HUES48 (cell line): ENCODE results near the gene MFSD6L.

Experiments used
- H3K27ac ChIP-seq: one replicate; pipeline ENCODE4 v1.7.0; 2013; ENCODE audit warnings: low read depth, low read length, inconsistent platforms
- H3K27me3 ChIP-seq: 2 replicates; pipeline ENCODE4 v1.6.1; 2013; ENCODE audit warnings: mild to moderate bottlenecking, low read length; ENCODE audit not compliant: control insufficient read depth, insufficient read depth
- H3K36me3 ChIP-seq: 2 replicates; pipeline ENCODE4 v1.6.1; 2013; ENCODE audit warnings: low read length; ENCODE audit not compliant: control insufficient read depth, insufficient read depth
- H3K4me1 ChIP-seq: 2 replicates; pipeline ENCODE4 v1.6.1; 2013; ENCODE audit warnings: mild to moderate bottlenecking, low read length; ENCODE audit not compliant: control insufficient read depth, insufficient read depth
- H3K4me3 ChIP-seq: 2 replicates; pipeline ENCODE4 v1.5.1; 2013; ENCODE audit warnings: mild to moderate bottlenecking, low read depth, low read length
- H3K9ac ChIP-seq: 2 replicates; pipeline ENCODE4 v1.6.1; 2013; ENCODE audit warnings: mild to moderate bottlenecking, low read depth, low read length, moderate library complexity
- H3K9me3 ChIP-seq: 2 replicates; pipeline ENCODE4 v1.6.1; 2013; ENCODE audit warnings: low read length; ENCODE audit not compliant: control insufficient read depth, insufficient read depth

The MFSD6L gene

DNA sequence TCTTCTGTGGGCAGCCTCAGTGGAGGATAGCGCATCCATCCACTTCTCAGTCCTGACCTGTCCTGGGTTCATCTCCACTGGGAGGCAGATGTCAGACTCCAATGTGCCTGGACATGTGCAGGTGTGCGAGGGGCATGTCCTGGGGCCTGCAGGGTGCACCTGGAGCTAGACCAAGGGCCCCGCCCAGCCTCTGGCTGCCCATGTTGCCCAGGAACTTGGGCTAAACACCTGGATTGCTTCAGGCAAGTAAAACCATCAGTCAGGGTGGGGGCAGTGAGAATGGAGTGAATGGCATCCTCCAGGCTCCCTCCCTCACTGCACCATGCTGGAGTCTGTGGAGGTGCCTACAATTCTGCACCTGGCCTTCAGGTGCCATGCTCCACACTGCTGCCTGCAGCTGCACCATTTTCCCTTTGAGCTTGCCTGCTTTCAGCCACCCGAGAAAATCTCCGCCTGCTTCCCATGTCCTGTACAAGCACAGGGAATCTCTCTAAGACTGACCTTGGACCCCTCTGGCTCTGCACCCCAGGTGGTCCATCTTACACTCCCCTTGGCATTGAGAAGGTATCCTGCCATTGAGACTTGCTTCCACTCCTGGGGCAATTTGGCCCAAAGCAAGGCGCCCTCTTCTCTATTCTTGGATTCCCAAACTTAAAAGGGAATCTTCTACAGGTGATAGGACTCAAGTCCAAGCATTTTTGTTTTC is 2.1 kb upstream of the MFSD6L start:
- peaks cover 8% of the 10 kb centered on the region; the same call in 1 of the 2 replicates for H3K4me1 ChIP-seq
- no peaks in the 10 kb centered on the region for H3K36me3 ChIP-seq
- no peaks in the 10 kb centered on the region for H3K27me3 ChIP-seq
- no peak overlapping the region for H3K9ac ChIP-seq
- no peak overlapping the region for H3K4me3 ChIP-seq
- H3K9me3 ChIP-seq: no peaks in the 10 kb centered on the region
- H3K27ac ChIP-seq: no peak overlapping the region

DNA sequence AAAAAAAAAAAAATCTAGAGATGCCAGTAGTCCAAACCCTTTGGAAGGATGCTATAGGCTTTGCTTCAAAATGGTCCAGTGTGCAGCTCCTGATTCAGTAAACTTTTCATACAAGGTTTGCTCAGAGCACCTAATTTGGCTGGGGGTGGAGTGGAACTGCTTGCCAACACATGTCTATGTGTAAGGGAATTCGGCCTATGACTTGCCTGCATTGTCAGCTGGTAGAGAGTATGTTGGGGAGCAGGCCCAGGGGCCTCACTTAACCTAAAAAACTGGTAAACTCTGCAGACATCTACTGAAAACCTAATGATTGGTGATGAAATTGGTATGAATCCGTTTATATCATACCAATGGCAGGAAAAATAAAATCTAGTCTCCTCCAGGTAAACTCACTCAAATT is 1.5 kb upstream of the MFSD6L start:
- no peaks in the 10 kb centered on the region for H3K27me3 ChIP-seq
- no peaks in the 10 kb centered on the region for H3K9me3 ChIP-seq
- no peak overlapping the region for H3K9ac ChIP-seq
- H3K36me3 ChIP-seq: no peaks in the 10 kb centered on the region
- peaks cover 8% of the 10 kb centered on the region; the same call in 1 of the 2 replicates for H3K4me1 ChIP-seq
- no peak overlapping the region for H3K27ac ChIP-seq
- H3K4me3 ChIP-seq: no peak overlapping the region

DNA sequence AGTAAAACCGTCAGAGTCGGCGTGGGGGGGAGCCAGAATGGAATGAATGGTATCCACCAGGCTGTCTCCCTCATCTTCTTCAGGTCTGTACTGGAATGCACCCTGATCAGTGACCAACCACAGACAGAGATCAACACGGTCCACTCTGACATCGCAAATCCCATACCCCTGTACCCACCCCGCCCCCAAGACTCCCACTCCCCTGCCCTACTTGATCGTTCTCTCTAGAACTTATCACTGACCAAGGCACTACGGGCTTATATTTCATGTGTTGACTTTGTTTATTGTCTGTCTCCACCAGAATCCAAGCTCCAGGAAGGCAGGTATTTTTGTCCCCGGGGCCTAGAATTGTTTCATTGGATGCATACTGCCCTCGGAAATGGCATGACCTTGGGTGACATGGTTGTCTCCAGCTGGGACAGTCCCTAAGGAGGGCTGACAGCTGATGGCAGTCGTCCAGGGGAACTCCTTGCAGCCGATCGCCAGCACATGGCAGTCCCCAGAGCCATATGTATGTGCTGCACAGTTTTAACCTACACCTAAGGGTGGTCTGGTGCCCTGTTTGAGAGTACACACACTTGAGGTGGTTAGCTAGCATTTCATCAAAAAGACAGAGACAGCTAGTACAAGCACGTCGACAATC is 526 bp upstream of the MFSD6L start:
- Histone ChIP-seq H3K27me3 (no peaks in the 10 kb centered on the region), H3K4me1 (peaks cover 8% of the 10 kb centered on the region; the same call in 1 of the 2 replicates), H3K36me3 (no peaks in the 10 kb centered on the region), H3K4me3 (peak overlapping the region; percentile 74; the same call in 1 of the 2 replicates), H3K9me3 (no peaks in the 10 kb centered on the region), H3K9ac (no peak overlapping the region), H3K27ac (no peak overlapping the region)

- no peaks in the 10 kb centered on the region for H3K27me3 ChIP-seq
- peaks cover 4% of the 10 kb centered on the region; the same call in 1 of the 2 replicates for H3K4me1 ChIP-seq
- H3K9ac ChIP-seq: peak overlapping the region; percentile 48
- no peaks in the 10 kb centered on the region for H3K9me3 ChIP-seq
- peak overlapping the region; percentile 74 for H3K4me3 ChIP-seq
- no peak overlapping the region for H3K27ac ChIP-seq
- H3K36me3 ChIP-seq: no peaks in the 10 kb centered on the region
Measured at GRCh38 chr17:8798176-8798845, 854 bp downstream of the MFSD6L start.

GRCh38 chr17:8797621-8798175 is 1.5 kb downstream of the MFSD6L start:
- no peaks in the 10 kb centered on the region for H3K36me3 ChIP-seq
- H3K27me3 ChIP-seq: no peaks in the 10 kb centered on the region
- H3K9ac ChIP-seq: no peak overlapping the region
- no peaks in the 10 kb centered on the region for H3K9me3 ChIP-seq
- H3K4me3 ChIP-seq: no peak overlapping the region
- H3K4me1 ChIP-seq: peaks cover 4% of the 10 kb centered on the region; the same call in 1 of the 2 replicates
- H3K27ac ChIP-seq: no peak overlapping the region

DNA sequence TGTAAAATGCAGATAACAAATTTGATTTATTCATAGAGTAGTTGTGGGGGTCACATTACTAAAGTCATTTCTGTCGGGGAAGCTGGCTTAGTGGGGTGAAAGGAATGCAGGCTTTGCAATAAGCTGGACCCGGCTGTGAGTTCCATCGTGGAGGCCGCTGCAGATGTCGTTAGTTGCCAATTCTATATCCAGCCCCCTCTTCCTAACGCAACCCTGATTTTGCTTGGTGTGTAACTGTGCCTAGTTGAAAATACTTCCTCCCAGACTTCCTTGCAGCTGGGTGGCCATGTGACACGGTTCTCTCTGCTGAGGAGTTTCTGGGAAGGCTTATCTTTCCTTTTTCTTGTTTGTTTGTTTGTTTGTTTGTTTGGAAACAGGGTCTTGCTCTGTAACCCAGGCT is 4.5 kb downstream of the MFSD6L start:
- Histone ChIP-seq H3K9ac (no peak overlapping the region), H3K27ac (no peak overlapping the region), H3K36me3 (no peaks in the 10 kb centered on the region), H3K4me1 (peaks cover 7% of the 10 kb centered on the region), H3K9me3 (peaks cover 7% of the 10 kb centered on the region), H3K27me3 (no peaks in the 10 kb centered on the region), H3K4me3 (no peak overlapping the region)

DNA sequence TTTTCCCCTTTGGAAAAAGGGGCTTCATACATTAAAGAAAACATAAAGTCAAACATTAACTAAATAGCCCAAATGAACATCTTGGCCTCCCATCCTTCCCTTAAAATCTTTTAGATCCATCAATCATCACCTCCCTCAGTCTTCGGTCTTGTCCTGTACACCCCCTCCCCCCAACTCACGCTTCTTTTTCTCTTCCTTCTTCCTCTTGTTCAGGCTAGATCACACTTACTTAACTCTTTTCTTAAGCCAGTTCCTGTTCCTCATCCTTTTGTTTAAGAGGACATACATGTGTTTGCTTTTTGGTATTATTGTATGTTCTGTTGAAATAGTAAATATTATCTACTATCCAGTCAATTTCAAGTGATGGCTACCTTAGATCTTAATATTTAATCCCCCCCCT is 5.5 kb downstream of the MFSD6L start:
- Histone ChIP-seq H3K9ac (no peak overlapping the region), H3K36me3 (no peaks in the 10 kb centered on the region), H3K4me3 (no peak overlapping the region), H3K9me3 (peaks cover 7% of the 10 kb centered on the region), H3K27ac (no peak overlapping the region), H3K27me3 (no peaks in the 10 kb centered on the region), H3K4me1 (peaks cover 10% of the 10 kb centered on the region)

- peaks cover 10% of the 10 kb centered on the region for H3K4me1 ChIP-seq
- H3K36me3 ChIP-seq: no peaks in the 10 kb centered on the region
- no peaks in the 10 kb centered on the region for H3K27me3 ChIP-seq
- H3K27ac ChIP-seq: no peak overlapping the region
- H3K9me3 ChIP-seq: peaks cover 7% of the 10 kb centered on the region
- no peak overlapping the region for H3K9ac ChIP-seq
- no peak overlapping the region for H3K4me3 ChIP-seq
Measured at GRCh38 chr17:8792646-8793045, 6.5 kb downstream of the MFSD6L start.

DNA sequence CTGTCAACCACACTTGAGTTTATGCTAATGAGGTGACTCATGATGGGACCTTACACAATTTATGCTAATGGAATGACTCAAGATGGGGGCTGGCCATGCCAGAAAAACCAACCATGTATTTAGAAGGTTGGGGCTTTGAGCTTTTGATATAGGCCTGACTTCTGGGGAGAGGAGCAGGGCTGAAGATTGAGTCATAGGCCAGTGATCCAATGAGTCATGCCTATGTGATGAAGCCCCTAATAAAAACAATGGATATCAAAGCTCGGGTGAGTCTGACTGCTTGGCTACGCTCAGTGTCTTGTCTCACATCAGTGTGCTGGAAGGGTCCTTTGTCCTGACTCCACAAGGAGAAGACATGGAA is 7.3 kb downstream of the MFSD6L start:
- H3K36me3 ChIP-seq: no peaks in the 10 kb centered on the region
- peaks cover 10% of the 10 kb centered on the region for H3K4me1 ChIP-seq
- H3K9ac ChIP-seq: no peak overlapping the region
- H3K9me3 ChIP-seq: peaks cover 7% of the 10 kb centered on the region
- H3K27me3 ChIP-seq: no peaks in the 10 kb centered on the region
- no peak overlapping the region for H3K27ac ChIP-seq
- H3K4me3 ChIP-seq: no peak overlapping the region

- H3K27me3 ChIP-seq: no peaks in the 10 kb centered on the region
- peaks cover 10% of the 10 kb centered on the region for H3K4me1 ChIP-seq
- H3K9ac ChIP-seq: no peak overlapping the region
- no peaks in the 10 kb centered on the region for H3K36me3 ChIP-seq
- no peak overlapping the region for H3K4me3 ChIP-seq
- no peak overlapping the region for H3K27ac ChIP-seq
- peaks cover 7% of the 10 kb centered on the region for H3K9me3 ChIP-seq
Measured at GRCh38 chr17:8791248-8791909, 7.8 kb downstream of the MFSD6L start.
